HG03196 (cell line): ENCODE results near the gene CNP.

ENCODE experiments used
- ATAC-seq: cut with Tn5 transposase; IDR thresholded peaks from one replicate; pipeline ENCODE4 v1.9.1; 2021; ENCODE audit not compliant: unreplicated experiment

The CNP gene

GRCh38 chr17:41941168-41941567 is 25.4 kb upstream of the CNP start:
- ATAC-seq = no peak

- no peak for ATAC-seq
Observed at GRCh38 chr17:41942626-41943373, 23.8 kb upstream of the CNP start.

GRCh38 chr17:41943492-41943891 is 23.1 kb upstream of the CNP start:
- ATAC-seq = no peak

- ATAC-seq = no peak
Observed at GRCh38 chr17:41944943-41945342, 21.7 kb upstream of the CNP start.

GRCh38 chr17:41948762-41949460 is 17.7 kb upstream of the CNP start:
- ATAC-seq = no peak

- ATAC-seq = no peak
Observed at GRCh38 chr17:41956522-41956921, 10.1 kb upstream of the CNP start.

GRCh38 chr17:41957031-41957868 is 9.3 kb upstream of the CNP start:
- ATAC-seq = no peak

GRCh38 chr17:41957869-41958439 is 8.6 kb upstream of the CNP start:
- no peak for ATAC-seq

GRCh38 chr17:41959030-41959335 is 7.6 kb upstream of the CNP start:
- ATAC-seq = no peak

GRCh38 chr17:41959336-41960095 is 7.1 kb upstream of the CNP start:
- no peak for ATAC-seq

- no peak for ATAC-seq
Observed at GRCh38 chr17:41962111-41962510, 4.5 kb upstream of the CNP start.

- ATAC-seq = no peak
Observed at GRCh38 chr17:41962768-41963434, 3.7 kb upstream of the CNP start.

GRCh38 chr17:41965694-41966462 is 717 bp upstream of the CNP start:
- peak; percentile 32 for ATAC-seq

GRCh38 chr17:41967141-41967920 is 736 bp downstream of the CNP start:
- peak; percentile 9 for ATAC-seq

- no peak for ATAC-seq
Observed at GRCh38 chr17:41967921-41968578, 1.5 kb downstream of the CNP start.

- no peak for ATAC-seq
Observed at GRCh38 chr17:41968676-41969075, 2.1 kb downstream of the CNP start.

GRCh38 chr17:41970901-41971331 is 4.3 kb downstream of the CNP start:
- no peak for ATAC-seq
